ENCODE data around the gene DYNLT4.

DYNLT4 gene

DNA sequence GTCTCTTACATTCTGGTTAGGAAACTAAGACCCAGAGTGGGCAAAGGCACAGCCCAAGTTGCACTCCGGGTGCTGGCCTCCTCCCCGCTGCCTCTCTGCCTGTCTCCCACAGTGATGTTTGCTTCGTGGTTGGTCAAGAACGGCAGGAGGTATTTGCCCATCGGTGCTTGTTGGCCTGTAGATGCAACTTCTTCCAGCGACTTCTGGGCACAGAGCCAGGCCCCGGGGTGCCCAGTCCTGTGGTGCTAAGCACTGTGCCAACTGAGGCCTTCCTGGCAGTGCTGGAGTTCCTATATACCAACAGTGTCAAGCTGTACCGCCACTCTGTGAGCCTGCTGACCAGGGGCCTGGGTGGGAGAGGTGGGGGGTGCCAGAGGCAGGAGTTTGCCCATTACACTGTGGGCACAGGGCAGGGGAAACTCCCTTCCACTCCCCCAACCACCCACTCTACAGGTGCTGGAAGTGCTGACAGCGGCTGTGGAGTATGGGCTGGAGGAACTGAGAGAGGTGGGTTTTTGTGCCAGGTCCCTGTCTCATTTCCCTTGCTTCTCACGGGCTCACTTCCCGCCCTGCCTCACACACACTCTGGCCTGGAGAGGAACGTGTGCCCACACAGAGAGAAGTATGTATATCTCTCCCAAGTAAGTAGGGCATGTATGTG lies 3.1 kb upstream of the DYNLT4 start:
- Histone ChIP-seq H3K9me3 (ENCODE audit: control insufficient read depth in 5 of 5, low read length in 5 of 5) (no peaks in the 10 kb centered on the region), H3K36me3 (ENCODE audit: control insufficient read depth in 5 of 5, insufficient read depth in 5 of 5, low read length in 5 of 5) (peaks cover 0 to 18% (median 14%) of the 10 kb centered on the region in 5 donors), H3K4me3 (ENCODE audit: low read depth in 1 of 5, low read length in 5 of 5) (peak overlapping the region; percentile 4 to 61 (median 55)), H3K27ac (ENCODE audit: low read depth, low read length) (peak overlapping the region; percentile 97), H3K27me3 (ENCODE audit: control insufficient read depth in 5 of 5, insufficient read depth in 4 of 5, low read length in 5 of 5) (no peaks in the 10 kb centered on the region), H3K4me1 (ENCODE audit: control insufficient read depth in 5 of 5, insufficient read depth in 5 of 5, low read length in 5 of 5) (peaks cover 29 to 87% (median 76%) of the 10 kb centered on the region in 5 donors), H3K9ac (ENCODE audit: low read length in 5 of 5) (peak overlapping the region in 3 of 5 donors; percentile 4 to 91 (median 72))

DNA sequence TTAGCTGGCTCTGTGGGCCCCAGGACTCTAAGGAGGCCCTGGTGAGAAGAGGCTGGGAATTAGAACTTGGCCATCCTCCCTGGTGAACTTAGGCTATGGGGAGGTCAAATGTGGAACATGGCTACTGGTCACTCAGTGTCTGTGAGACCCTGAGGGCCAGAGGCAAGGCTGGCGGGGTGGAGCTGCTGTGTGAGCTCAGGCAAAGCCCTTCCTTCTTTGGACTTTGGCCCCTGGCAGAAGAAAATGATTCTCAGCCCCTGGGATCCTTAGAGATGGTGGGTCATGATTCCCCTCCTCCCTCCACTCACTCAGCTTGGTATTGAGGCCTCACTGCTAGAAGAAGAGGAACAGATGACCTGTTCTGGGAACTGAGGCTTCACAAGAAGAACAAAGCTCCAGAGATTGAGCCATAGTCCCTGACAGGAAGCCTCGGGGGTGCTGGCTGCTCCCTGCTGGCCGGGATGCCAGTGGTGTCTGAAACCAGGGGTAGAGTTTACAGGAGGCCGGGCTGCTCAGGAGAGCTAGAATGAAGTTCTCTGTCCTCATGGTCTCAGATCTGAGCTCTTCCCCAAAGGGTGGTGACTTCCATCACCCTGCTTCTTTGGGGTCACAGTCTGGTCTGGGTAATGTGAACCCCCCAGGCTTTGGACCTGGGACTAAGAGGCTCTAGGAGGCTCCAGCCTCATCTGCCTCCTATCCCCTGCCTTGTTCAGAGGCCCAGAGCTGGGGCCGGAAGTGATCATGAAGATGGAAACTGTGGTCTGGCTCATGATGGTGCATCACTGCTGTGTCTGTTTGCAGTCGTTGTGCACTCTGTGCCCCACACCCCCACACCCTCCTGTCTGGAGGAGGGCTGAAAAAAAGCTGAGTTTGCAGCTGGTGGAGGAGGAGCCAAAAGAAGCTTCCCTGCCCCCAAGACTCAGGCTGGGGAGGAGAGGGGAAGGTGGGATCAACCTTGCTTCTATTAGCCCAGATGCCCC lies 2.1 kb upstream of the DYNLT4 start:
- H3K9me3 ChIP-seq (ENCODE audit: control insufficient read depth in 5 of 5, low read length in 5 of 5) = no peaks in the 10 kb centered on the region
- H3K4me3 ChIP-seq (ENCODE audit: low read depth in 1 of 5, low read length in 5 of 5) = peak overlapping the region; percentile 42 to 61 (median 58)
- H3K4me1 ChIP-seq (ENCODE audit: control insufficient read depth in 5 of 5, insufficient read depth in 5 of 5, low read length in 5 of 5) = peaks cover 30 to 93% (median 76%) of the 10 kb centered on the region in 5 donors
- no peaks in the 10 kb centered on the region for H3K27me3 ChIP-seq (ENCODE audit: control insufficient read depth in 5 of 5, insufficient read depth in 4 of 5, low read length in 5 of 5)
- peak overlapping the region; percentile 97 for H3K27ac ChIP-seq (ENCODE audit: low read depth, low read length)
- peaks cover 0 to 22% (median 21%) of the 10 kb centered on the region in 5 donors for H3K36me3 ChIP-seq (ENCODE audit: control insufficient read depth in 5 of 5, insufficient read depth in 5 of 5, low read length in 5 of 5)
- peak overlapping the region; percentile 67 to 91 (median 79) for H3K9ac ChIP-seq (ENCODE audit: low read length in 5 of 5)

DNA sequence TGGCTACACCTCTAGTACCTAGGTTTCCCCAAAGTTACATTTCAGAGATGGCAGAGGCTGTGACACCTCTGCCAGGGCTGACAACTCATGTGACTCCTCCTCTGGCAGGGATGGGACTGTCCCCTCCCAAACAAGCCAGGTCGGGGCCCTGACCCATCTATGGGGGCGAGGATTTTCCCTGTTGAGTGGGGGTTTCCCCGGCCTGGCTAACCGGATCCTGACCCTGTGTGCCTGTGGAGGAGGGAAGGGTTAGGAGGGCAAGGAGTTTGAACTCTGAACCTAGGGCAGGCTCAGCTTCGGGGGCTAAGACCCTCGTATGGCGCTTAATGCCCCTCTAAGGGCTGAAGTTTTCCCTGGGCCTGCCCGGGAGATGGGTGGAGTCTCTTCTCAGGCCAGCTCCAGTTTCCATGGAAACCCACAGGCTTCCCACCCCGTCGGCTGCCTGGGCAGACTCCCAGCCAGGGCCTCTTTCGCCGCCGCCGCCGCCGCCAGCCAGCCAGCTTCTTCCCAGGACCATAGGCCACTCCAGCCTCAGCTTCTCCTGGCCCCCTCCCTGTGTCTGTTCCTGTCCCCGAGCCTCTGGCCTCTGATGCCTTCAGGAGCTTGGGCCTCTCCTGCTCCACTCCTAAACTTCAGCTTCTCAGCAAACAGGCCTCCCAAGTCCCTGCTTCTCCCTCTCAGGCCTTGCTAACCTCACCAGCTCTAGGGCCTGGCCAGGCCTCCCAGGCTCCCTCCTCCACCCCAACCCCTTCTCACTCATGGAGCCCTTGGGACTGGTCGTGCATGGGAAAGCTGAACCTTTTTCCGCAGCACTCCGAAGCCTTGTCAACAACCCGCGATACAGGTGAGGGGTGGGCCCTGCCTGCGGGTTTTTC lies 1.1 kb upstream of the DYNLT4 start, which contains the start of gene BTBD19:
Gene BTBD19, plus strand, starts transcription at position 461 of the 875 bp plus-strand sequence. Its CDS starts 298 bp downstream, at position 759.
- Histone ChIP-seq H3K4me3 (ENCODE audit: low read depth in 1 of 5, low read length in 5 of 5) (peak within 1 kb of the TSS; percentile 42 to 61 (median 58)), H3K36me3 (ENCODE audit: control insufficient read depth in 5 of 5, insufficient read depth in 5 of 5, low read length in 5 of 5) (peaks cover 0 to 32% (median 30%) of the 10 kb centered on the region in 5 donors), H3K9ac (ENCODE audit: low read length in 5 of 5) (peak within 1 kb of the TSS; percentile 67 to 91 (median 79)), H3K27me3 (ENCODE audit: control insufficient read depth in 5 of 5, insufficient read depth in 4 of 5, low read length in 5 of 5) (no peaks in the 10 kb centered on the region), H3K9me3 (ENCODE audit: control insufficient read depth in 5 of 5, low read length in 5 of 5) (no peaks in the 10 kb centered on the region), H3K27ac (ENCODE audit: low read depth, low read length) (peak within 1 kb of the TSS; percentile 97), H3K4me1 (ENCODE audit: control insufficient read depth in 5 of 5, insufficient read depth in 5 of 5, low read length in 5 of 5) (peaks cover 30 to 93% (median 72%) of the 10 kb centered on the region in 5 donors)

DNA sequence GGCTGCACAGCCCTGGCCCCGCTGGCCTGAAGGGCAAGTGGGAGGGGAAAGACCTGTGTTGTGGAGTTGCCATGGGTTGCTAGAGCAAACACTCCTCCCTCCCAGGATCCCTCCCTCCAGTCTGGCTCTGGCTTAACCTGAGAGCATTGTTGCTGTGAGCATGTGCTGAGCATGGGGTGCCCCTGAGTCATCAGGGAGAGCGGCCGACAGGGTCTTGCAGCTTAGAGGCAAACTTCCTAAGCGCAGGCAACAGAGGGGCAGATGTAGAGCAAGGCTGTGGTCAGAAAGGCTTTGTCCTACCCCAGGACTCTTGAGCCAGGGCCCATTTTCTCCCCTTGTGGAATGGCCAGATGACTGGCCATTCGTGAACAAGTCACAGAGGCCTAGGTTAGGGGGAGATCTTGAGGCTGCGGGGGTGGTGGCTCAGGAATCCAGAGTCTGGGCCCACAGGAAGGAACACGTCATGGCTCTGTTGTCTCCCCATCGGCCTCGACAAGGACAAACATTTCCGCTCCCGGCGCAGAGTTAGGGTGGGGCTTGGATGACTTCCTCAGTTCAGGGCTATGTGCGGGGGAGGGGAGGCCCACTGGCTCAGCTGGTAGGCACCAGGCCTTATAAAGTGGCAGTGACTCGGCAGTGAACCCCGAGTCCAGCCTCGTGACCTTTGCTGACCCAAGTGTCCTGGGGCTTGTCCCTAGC lies 362 bp upstream of the DYNLT4 start:
- H3K36me3 ChIP-seq (ENCODE audit: control insufficient read depth in 5 of 5, insufficient read depth in 5 of 5, low read length in 5 of 5) = peaks cover 0 to 40% (median 38%) of the 10 kb centered on the region in 5 donors
- no peaks in the 10 kb centered on the region for H3K27me3 ChIP-seq (ENCODE audit: control insufficient read depth in 5 of 5, insufficient read depth in 4 of 5, low read length in 5 of 5)
- peak overlapping the region; percentile 12 to 60 (median 42) for H3K4me3 ChIP-seq (ENCODE audit: low read depth in 1 of 5, low read length in 5 of 5)
- no peaks in the 10 kb centered on the region for H3K9me3 ChIP-seq (ENCODE audit: control insufficient read depth in 5 of 5, low read length in 5 of 5)
- H3K9ac ChIP-seq (ENCODE audit: low read length in 5 of 5) = peak overlapping the region; percentile 63 to 86 (median 72)
- peaks cover 30 to 94% (median 73%) of the 10 kb centered on the region in 5 donors for H3K4me1 ChIP-seq (ENCODE audit: control insufficient read depth in 5 of 5, insufficient read depth in 5 of 5, low read length in 5 of 5)
- H3K27ac ChIP-seq (ENCODE audit: low read depth, low read length) = peak overlapping the region; percentile 97

DNA sequence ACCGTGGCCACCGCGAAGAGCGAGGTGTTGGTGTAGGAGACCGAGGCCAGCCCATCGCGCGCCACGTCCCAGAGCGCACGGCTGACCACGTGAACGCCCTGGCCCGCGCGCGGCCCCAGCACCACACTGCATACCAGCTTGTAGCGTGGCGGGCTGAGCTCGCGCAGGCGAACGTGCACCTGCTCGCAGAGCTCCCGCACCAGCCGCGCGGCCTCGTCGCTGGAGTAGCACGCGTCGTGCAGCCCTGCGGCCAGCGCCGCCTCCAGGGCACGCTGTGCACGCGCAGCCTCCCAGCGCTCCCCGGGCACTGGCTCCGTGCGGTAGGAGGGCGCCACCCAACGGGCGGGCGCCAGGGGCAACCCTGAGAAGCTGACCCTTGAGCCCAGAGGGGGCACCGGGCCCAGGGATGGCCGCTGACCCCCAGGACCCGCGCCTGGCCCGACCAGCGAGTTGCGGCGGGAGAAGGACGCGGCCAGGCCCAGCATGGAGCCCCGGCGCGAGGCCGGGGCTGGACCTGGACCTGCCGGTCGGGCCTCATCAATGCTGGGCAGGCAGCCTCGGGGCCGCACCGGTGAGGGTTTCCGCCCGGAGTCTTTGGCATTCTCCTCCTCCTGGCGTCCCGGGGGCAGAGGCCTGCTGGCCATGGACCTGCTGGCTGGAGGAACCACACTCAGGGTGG lies 987 bp downstream of the DYNLT4 start:
- Histone ChIP-seq H3K9me3 (ENCODE audit: control insufficient read depth in 5 of 5, low read length in 5 of 5) (no peaks in the 10 kb centered on the region), H3K9ac (ENCODE audit: low read length in 5 of 5) (peak overlapping the region in 4 of 5 donors; percentile 5 to 79 (median 68)), H3K27me3 (ENCODE audit: control insufficient read depth in 5 of 5, insufficient read depth in 4 of 5, low read length in 5 of 5) (peaks cover 0 to 3% (median 0%) of the 10 kb centered on the region in 5 donors), H3K4me1 (ENCODE audit: control insufficient read depth in 5 of 5, insufficient read depth in 5 of 5, low read length in 5 of 5) (peaks cover 30 to 90% (median 69%) of the 10 kb centered on the region in 5 donors), H3K36me3 (ENCODE audit: control insufficient read depth in 5 of 5, insufficient read depth in 5 of 5, low read length in 5 of 5) (peaks cover 0 to 45% (median 40%) of the 10 kb centered on the region in 5 donors), H3K27ac (ENCODE audit: low read depth, low read length) (peak overlapping the region; percentile 97), H3K4me3 (ENCODE audit: low read depth in 1 of 5, low read length in 5 of 5) (peak overlapping the region in 3 of 5 donors; percentile 32 to 55 (median 33))

DNA sequence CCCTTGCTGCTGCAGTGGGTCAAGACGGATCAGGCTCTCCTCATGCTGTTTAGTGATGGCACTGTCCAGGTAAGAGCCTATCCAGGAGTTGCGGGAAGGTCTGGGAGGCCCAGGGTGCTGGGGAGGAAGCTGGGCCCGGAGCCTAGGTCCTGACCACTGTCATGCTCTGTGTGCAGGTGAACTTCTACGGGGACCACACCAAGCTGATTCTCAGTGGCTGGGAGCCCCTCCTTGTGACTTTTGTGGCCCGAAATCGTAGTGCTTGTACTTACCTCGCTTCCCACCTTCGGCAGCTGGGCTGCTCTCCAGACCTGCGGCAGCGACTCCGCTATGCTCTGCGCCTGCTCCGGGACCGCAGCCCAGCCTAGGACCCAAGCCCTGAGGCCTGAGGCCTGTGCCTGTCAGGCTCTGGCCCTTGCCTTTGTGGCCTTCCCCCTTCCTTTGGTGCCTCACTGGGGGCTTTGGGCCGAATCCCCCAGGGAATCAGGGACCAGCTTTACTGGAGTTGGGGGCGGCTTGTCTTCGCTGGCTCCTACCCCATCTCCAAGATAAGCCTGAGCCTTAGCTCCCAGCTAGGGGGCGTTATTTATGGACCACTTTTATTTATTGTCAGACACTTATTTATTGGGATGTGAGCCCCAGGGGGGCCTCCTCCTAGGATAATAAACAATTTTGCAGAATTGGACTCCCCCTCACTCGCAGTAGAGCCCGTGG lies 1.7 kb downstream of the DYNLT4 start:
- Histone ChIP-seq H3K36me3 (ENCODE audit: control insufficient read depth in 5 of 5, insufficient read depth in 5 of 5, low read length in 5 of 5) (peaks cover 0 to 45% (median 40%) of the 10 kb centered on the region in 5 donors), H3K9me3 (ENCODE audit: control insufficient read depth in 5 of 5, low read length in 5 of 5) (no peaks in the 10 kb centered on the region), H3K27ac (ENCODE audit: low read depth, low read length) (peak overlapping the region; percentile 97), H3K9ac (ENCODE audit: low read length in 5 of 5) (no peak overlapping the region), H3K4me3 (ENCODE audit: low read depth in 1 of 5, low read length in 5 of 5) (no peak overlapping the region), H3K4me1 (ENCODE audit: control insufficient read depth in 5 of 5, insufficient read depth in 5 of 5, low read length in 5 of 5) (peaks cover 30 to 88% (median 68%) of the 10 kb centered on the region in 5 donors), H3K27me3 (ENCODE audit: control insufficient read depth in 5 of 5, insufficient read depth in 4 of 5, low read length in 5 of 5) (peaks cover 0 to 3% (median 0%) of the 10 kb centered on the region in 5 donors)

DNA sequence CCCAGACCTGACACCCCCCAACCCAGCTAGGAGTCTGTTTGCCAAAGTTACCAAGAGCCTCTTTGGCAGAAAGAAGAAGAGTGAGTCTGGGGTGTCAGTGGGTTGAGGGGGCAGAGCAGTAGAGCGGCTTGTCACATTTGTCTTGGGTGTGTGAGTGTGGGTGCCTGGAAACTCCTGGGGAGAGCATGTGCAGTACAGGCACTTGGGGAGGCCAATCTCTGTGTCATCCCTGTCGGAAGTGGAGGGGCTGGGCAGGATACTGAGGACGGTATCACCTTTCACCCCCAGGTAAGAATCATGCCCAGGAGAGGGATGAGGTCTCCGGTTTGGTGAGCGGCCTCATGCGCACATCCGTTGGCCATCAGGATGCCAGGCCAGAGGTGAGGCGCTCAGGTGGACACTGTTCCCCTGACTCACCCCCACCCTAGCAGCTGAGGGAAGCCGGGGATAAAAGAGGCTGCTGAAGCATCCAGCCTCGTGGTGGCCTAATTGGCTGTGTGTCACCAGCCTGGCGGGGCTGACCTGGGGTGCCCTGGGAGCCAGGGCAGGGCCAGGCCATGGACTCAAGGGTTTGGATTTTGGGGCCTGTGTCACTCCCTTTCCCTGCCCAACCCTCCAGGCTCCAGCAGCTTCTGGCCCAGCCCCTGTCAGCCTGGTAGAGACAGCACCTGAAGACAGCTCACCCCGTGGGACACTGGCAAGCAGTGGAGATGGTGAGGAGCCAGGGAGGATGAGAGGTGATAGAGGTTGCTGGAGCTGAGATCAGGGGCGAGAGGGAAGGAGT lies 3.6 kb downstream of the DYNLT4 start:
- H3K9ac ChIP-seq (ENCODE audit: low read length in 5 of 5) = peak overlapping the region in 1 of 5 donors; percentile 54
- no peaks in the 10 kb centered on the region for H3K9me3 ChIP-seq (ENCODE audit: control insufficient read depth in 5 of 5, low read length in 5 of 5)
- H3K27me3 ChIP-seq (ENCODE audit: control insufficient read depth in 5 of 5, insufficient read depth in 4 of 5, low read length in 5 of 5) = peaks cover 0 to 3% (median 0%) of the 10 kb centered on the region in 5 donors
- peaks cover 16 to 72% (median 54%) of the 10 kb centered on the region in 5 donors for H3K4me1 ChIP-seq (ENCODE audit: control insufficient read depth in 5 of 5, insufficient read depth in 5 of 5, low read length in 5 of 5)
- H3K4me3 ChIP-seq (ENCODE audit: low read depth in 1 of 5, low read length in 5 of 5) = peak overlapping the region in 2 of 5 donors; percentile 6 to 88
- H3K27ac ChIP-seq (ENCODE audit: low read depth, low read length) = peak overlapping the region; percentile 47
- H3K36me3 ChIP-seq (ENCODE audit: control insufficient read depth in 5 of 5, insufficient read depth in 5 of 5, low read length in 5 of 5) = peaks cover 0 to 45% (median 40%) of the 10 kb centered on the region in 5 donors

DNA sequence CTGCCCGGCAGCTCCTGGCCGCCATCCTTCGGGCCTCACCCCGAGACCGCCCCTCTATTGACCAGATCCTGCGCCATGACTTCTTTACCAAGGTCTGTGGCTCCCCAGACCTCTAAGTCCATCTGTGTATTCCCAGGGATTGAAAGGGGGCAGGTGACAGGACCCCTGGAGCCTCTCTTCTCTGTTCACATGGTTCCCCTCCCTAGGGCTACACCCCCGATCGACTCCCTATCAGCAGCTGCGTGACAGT lies 4.2 kb downstream of the DYNLT4 start:
- no peaks in the 10 kb centered on the region for H3K9me3 ChIP-seq (ENCODE audit: control insufficient read depth in 5 of 5, low read length in 5 of 5)
- H3K4me3 ChIP-seq (ENCODE audit: low read depth in 1 of 5, low read length in 5 of 5) = peak overlapping the region in 4 of 5 donors; percentile 6 to 92 (median 82)
- H3K9ac ChIP-seq (ENCODE audit: low read length in 5 of 5) = peak overlapping the region in 1 of 5 donors; percentile 54
- H3K27ac ChIP-seq (ENCODE audit: low read depth, low read length) = peak overlapping the region; percentile 47
- H3K27me3 ChIP-seq (ENCODE audit: control insufficient read depth in 5 of 5, insufficient read depth in 4 of 5, low read length in 5 of 5) = peaks cover 0 to 3% (median 0%) of the 10 kb centered on the region in 5 donors
- peaks cover 0 to 45% (median 40%) of the 10 kb centered on the region in 5 donors for H3K36me3 ChIP-seq (ENCODE audit: control insufficient read depth in 5 of 5, insufficient read depth in 5 of 5, low read length in 5 of 5)
- peaks cover 14 to 67% (median 48%) of the 10 kb centered on the region in 5 donors for H3K4me1 ChIP-seq (ENCODE audit: control insufficient read depth in 5 of 5, insufficient read depth in 5 of 5, low read length in 5 of 5)
